ENCODE results near the gene SCART1.

- TF ChIP-seq CTCF (IDR thresholded peaks at IDR 0.05) = no peak
- TF ChIP-seq EP300 (IDR thresholded peaks at IDR 0.05) = no peak
Observed at GRCh38 chr10:133511408-133511807, 57.7 kb downstream of the SCART1 start.

Measured in stomach (tissue), 4 donors.